ENCODE data around the gene RD3L. TPM values are rescaled to one million over a fixed set of nuclear protein-coding genes. Genes with fewer than 3 reads are reported as not detected.

Gene RD3L
- total and polyA plus RNA-seq, 2 experiments from 2014 or later: not detected

DNA sequence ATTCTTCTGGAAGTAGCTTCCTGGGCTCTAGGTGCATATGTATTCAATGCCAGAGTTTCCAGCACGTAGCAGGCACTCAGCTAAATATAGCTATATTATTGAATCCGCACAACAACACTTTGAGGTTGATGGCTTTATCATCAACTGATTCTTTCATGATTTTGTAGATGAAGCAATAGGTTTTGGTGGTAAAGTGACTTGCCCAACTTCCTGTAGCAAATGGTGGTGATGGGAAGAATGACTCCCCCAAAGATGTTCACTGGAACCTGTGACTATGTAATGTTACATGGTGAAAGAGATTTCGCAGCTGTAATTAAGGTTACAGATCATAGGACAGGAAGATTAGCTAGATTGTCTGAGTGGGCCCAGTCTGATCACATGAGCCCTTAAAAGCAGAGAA, 10.9 kb downstream of the RD3L start:
- H3K27ac ChIP-seq (ENCODE audit: low read depth): no peak overlapping the region
- H3K27me3 ChIP-seq (ENCODE audit: insufficient read depth): no peaks in the 10 kb centered on the region
- Mint-ChIP-seq H3K27me3 (ENCODE audit: insufficient read depth, low read depth, poor library complexity) (no peaks in the 10 kb centered on the region), H3K4me1 (no peaks in the 10 kb centered on the region), H3K9me3 (no peaks in the 10 kb centered on the region; the same call in 2 of the 3 replicates), H3K27ac (no peak overlapping the region), H3K36me3 (ENCODE audit: low read depth) (no peaks in the 10 kb centered on the region), H3K4me3 (no peak overlapping the region)
- H3K9me2 ChIP-seq (ENCODE audit: insufficient read depth): no peaks in the 10 kb centered on the region
- no peaks in the 10 kb centered on the region for H3K4me1 ChIP-seq (ENCODE audit: insufficient read depth)
- H3K4me2 ChIP-seq: no peak overlapping the region
- no peaks in the 10 kb centered on the region for H3K79me2 ChIP-seq (replicated peaks; ENCODE audit: insufficient read depth)
- no peak for DNase-seq (ENCODE audit: low spot score)
- TF ChIP-seq ZNF331 (CRISPR knock-in tag; IDR thresholded peaks at IDR 0.05; ENCODE audit: low read depth) (no peak), NANOG (IDR thresholded peaks at IDR 0.05; ENCODE audit: borderline replicate concordance) (no peak), POLR2AphosphoS5 (IDR thresholded peaks at IDR 0.05; ENCODE audit: low read depth) (no peak), ZNF114 (CRISPR knock-in tag; IDR thresholded peaks at IDR 0.05) (no peak), STAT1 (IDR thresholded peaks at IDR 0.05; ENCODE audit: unreplicated experiment) (no peak), CTCF (conservative IDR thresholded peaks at IDR 0.05; ENCODE audit: low read depth in 2 of 2) (no peak)
- H3F3A ChIP-seq (replicated peaks; ENCODE audit: low read depth): no peaks in the 10 kb centered on the region
- no peaks in the 10 kb centered on the region for H4K20me1 ChIP-seq (replicated peaks; ENCODE audit: insufficient read depth)
- H3K4me3 ChIP-seq: no peak overlapping the region
- no peak for ATAC-seq
- H3K36me3 ChIP-seq (ENCODE audit: insufficient read depth): no peaks in the 10 kb centered on the region
- no peak overlapping the region for H2AFZ ChIP-seq

DNA sequence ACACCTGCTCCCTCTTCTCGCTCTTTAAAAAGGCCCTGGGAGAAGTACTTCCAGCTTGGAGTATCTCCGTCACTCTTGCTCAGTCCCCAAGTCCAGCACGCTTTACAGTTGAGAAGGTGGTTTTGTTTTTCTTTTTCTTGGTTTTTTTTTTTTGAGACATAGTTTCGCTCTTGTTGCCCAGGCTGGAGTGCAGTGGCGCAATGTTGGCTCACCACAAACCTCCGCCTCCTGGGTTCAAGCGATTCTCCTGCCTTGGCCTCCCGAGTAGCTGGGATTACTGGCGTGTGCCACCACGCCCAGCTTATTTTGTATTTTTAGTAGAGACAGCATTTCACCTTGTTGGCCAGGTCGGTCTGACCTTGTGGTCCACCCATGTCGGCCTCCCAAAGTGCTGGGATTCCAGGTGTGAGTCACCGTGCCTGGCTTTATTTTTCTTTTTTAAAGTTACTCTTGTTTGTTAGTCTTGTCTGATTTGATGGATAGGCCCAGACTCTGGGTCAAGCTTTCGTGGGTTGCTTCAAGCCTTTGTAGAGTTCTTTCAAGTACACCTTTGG, 12.2 kb downstream of the RD3L start:
- Mint-ChIP-seq H3K4me1 (no peaks in the 10 kb centered on the region), H3K9me3 (no peaks in the 10 kb centered on the region; the same call in 2 of the 3 replicates), H3K27ac (no peak overlapping the region; the same call in 1 of the 2 replicates), H3K36me3 (ENCODE audit: low read depth) (no peaks in the 10 kb centered on the region), H3K4me3 (no peak overlapping the region), H3K27me3 (ENCODE audit: insufficient read depth, low read depth, poor library complexity) (no peaks in the 10 kb centered on the region)
- Histone ChIP-seq H3F3A (replicated peaks; ENCODE audit: low read depth) (no peaks in the 10 kb centered on the region), H3K36me3 (ENCODE audit: insufficient read depth) (no peaks in the 10 kb centered on the region), H3K9me2 (ENCODE audit: insufficient read depth) (no peaks in the 10 kb centered on the region), H4K20me1 (replicated peaks; ENCODE audit: insufficient read depth) (no peaks in the 10 kb centered on the region), H3K4me2 (no peak overlapping the region), H2AFZ (peak overlapping the region; percentile 56), H3K27me3 (ENCODE audit: insufficient read depth) (no peaks in the 10 kb centered on the region), H3K27ac (ENCODE audit: low read depth) (no peak overlapping the region), H3K4me3 (no peak overlapping the region), H3K79me2 (replicated peaks; ENCODE audit: insufficient read depth) (no peaks in the 10 kb centered on the region), H3K4me1 (ENCODE audit: insufficient read depth) (no peaks in the 10 kb centered on the region)
- DNase-seq (ENCODE audit: low spot score) (no peak), ATAC-seq (no peak)
- TF ChIP-seq ZNF114 (CRISPR knock-in tag; IDR thresholded peaks at IDR 0.05) (no peak), EZH2 (IDR thresholded peaks at IDR 0.05; ENCODE audit: low read depth, unreplicated experiment) (no peak), REST (IDR thresholded peaks at IDR 0.05; ENCODE audit: unreplicated experiment) (no peak)

All from GM23338 (cell line).